ENCODE results near the gene ANKRD13A.

DNA sequence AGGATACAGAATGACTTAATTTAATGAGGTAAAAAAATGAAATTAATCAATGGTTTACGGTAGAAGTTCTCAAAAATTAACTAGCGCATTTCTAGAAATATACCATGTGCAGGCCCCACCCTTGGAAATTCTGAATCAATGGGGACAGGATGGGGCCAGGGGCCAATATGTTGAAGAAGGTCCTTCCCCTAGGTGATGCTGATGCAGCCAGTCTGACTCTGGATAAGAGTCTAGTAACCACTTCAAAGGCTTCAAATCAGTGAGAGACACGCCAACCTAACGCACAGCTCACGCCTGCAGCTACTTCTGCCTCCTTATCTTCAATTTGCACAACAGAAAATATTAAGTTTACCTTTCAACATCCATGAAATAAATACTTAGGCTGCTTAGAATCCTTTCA is 17.9 kb upstream of the ANKRD13A start:
- TF ChIP-seq GTF2F1 (IDR thresholded peaks at IDR 0.05; ENCODE audit: borderline replicate concordance, low read depth, low read length) = no peak
- TF ChIP-seq SUZ12 (IDR thresholded peaks at IDR 0.05; ENCODE audit: low read length) = no peak

Data from H1 (cell line).